Measurements from ENCODE around the gene PRMT7.

The PRMT7 gene

GRCh38 chr16:68379472-68380347 lies 68.9 kb downstream of the PRMT7 start:
- DNase-seq, result no peak

- no peak for DNase-seq
Measured at GRCh38 chr16:68380348-68380670, 69.5 kb downstream of the PRMT7 start.

- DNase-seq, result no peak
Measured at GRCh38 chr16:68380676-68381362, 70.0 kb downstream of the PRMT7 start.

GRCh38 chr16:68381363-68381724 lies 70.5 kb downstream of the PRMT7 start:
- DNase-seq, result no peak

- DNase-seq, result no peak
Measured at GRCh38 chr16:68382296-68382718, 71.5 kb downstream of the PRMT7 start.

GRCh38 chr16:68383858-68384257 lies 73.0 kb downstream of the PRMT7 start:
- no peak for DNase-seq

GRCh38 chr16:68384288-68385161 lies 73.7 kb downstream of the PRMT7 start:
- DNase-seq, result no peak

- no peak for DNase-seq
Measured at GRCh38 chr16:68385371-68385770, 74.6 kb downstream of the PRMT7 start.

- DNase-seq, result no peak
Measured at GRCh38 chr16:68386628-68387027, 75.8 kb downstream of the PRMT7 start.

GRCh38 chr16:68387301-68387700 lies 76.5 kb downstream of the PRMT7 start:
- no peak for DNase-seq

GRCh38 chr16:68388124-68388523 lies 77.3 kb downstream of the PRMT7 start:
- DNase-seq, result no peak

GRCh38 chr16:68389006-68389405 lies 78.2 kb downstream of the PRMT7 start:
- no peak for DNase-seq

GRCh38 chr16:68389750-68390371 lies 79.0 kb downstream of the PRMT7 start:
- no peak for DNase-seq

GRCh38 chr16:68393333-68393732 lies 82.5 kb downstream of the PRMT7 start:
- DNase-seq, result no peak

- no peak for DNase-seq
Measured at GRCh38 chr16:68395167-68395786, 84.5 kb downstream of the PRMT7 start.

- no peak for DNase-seq
Measured at GRCh38 chr16:68395815-68396214, 85.0 kb downstream of the PRMT7 start.

- DNase-seq, result peak; percentile 53
Measured at GRCh38 chr16:68396481-68396880, 85.7 kb downstream of the PRMT7 start.

- DNase-seq, result no peak
Measured at GRCh38 chr16:68397710-68398201, 86.9 kb downstream of the PRMT7 start.

- DNase-seq, result no peak
Measured at GRCh38 chr16:68399456-68399855, 88.6 kb downstream of the PRMT7 start.

- no peak for DNase-seq
Measured at GRCh38 chr16:68400083-68400923, 89.5 kb downstream of the PRMT7 start.

- no peak for DNase-seq
Measured at GRCh38 chr16:68400924-68401460, 90.2 kb downstream of the PRMT7 start.

Data from activated CD8-positive, alpha-beta memory T cell treated with anti-CD3 and anti-CD28 coated beads, Interleukin-2, amount 50 U/mL, for 4 hours (primary cell).